ENCODE results near the gene KIAA1143.

KIAA1143 gene

GRCh38 chr3:44761424-44762169, at the start of gene KIAA1143, which contains the start of gene KIF15:
Gene KIAA1143 (minus strand): TSS chr3:44761619. CDS start chr3:44761602, 17 bp downstream.
Gene KIF15 (plus strand): TSS chr3:44761794. CDS start chr3:44761866, 72 bp downstream.
- DNase-seq, result peak; percentile 97 to 99

GRCh38 chr3:44805960-44806359, 44.5 kb upstream of the KIAA1143 start:
- no peak for DNase-seq

- DNase-seq, result no peak
Measured at GRCh38 chr3:44803298-44803697, 41.9 kb upstream of the KIAA1143 start.

- DNase-seq, result no peak
Measured at GRCh38 chr3:44802011-44802410, 40.6 kb upstream of the KIAA1143 start.

- DNase-seq, result no peak
Measured at GRCh38 chr3:44795197-44795596, 33.8 kb upstream of the KIAA1143 start.

- DNase-seq, result no peak
Measured at GRCh38 chr3:44782891-44783290, 21.5 kb upstream of the KIAA1143 start.

GRCh38 chr3:44772099-44772442, 10.7 kb upstream of the KIAA1143 start:
- no peak for DNase-seq

GRCh38 chr3:44771424-44772098, 10.1 kb upstream of the KIAA1143 start:
- DNase-seq, result no peak

- DNase-seq, result no peak
Measured at GRCh38 chr3:44764248-44764647, 2.8 kb upstream of the KIAA1143 start.

GRCh38 chr3:44762690-44763089, 1.3 kb upstream of the KIAA1143 start:
- DNase-seq, result no peak

- DNase-seq, result no peak
Measured at GRCh38 chr3:44762170-44762677, 805 bp upstream of the KIAA1143 start.

- no peak for DNase-seq
Measured at GRCh38 chr3:44761101-44761423, 357 bp downstream of the KIAA1143 start.

GRCh38 chr3:44734646-44735168, 26.7 kb downstream of the KIAA1143 start:
- no peak for DNase-seq

- DNase-seq, result peak; percentile 84 to 85
Measured at GRCh38 chr3:44729384-44729910, 32.0 kb downstream of the KIAA1143 start, which contains the start of gene ZNF501. Gene ZNF501 (plus strand): TSS chr3:44729635. CDS start chr3:44734422, 4,787 bp downstream.

GRCh38 chr3:44722103-44722401, 39.4 kb downstream of the KIAA1143 start:
- no peak for DNase-seq

GRCh38 chr3:44721231-44722102, 40.0 kb downstream of the KIAA1143 start:
- no peak for DNase-seq

- peak; percentile 62 to 63 for DNase-seq
Measured at GRCh38 chr3:44712455-44713075, 48.9 kb downstream of the KIAA1143 start, which contains the start of gene ZNF502. Gene ZNF502 (plus strand): TSS chr3:44712660. CDS start chr3:44720262, 7,602 bp downstream.
